Kidney capillary endothelial cell (primary cell): ENCODE results near the gene FARP2.

ENCODE experiments used
- DNase-seq: peaks from one replicate; pipeline ENCODE4 v3.0.0-alpha.2; 2018; ENCODE audit warnings: low spot score

The FARP2 gene

GRCh38 chr2:241490825-241491506 is 134.9 kb downstream of the FARP2 start:
- no peak for DNase-seq

- no peak for DNase-seq
Observed at GRCh38 chr2:241491549-241492173, 135.6 kb downstream of the FARP2 start.

GRCh38 chr2:241492174-241492565 is 136.1 kb downstream of the FARP2 start:
- DNase-seq, result no peak

- DNase-seq, result no peak
Observed at GRCh38 chr2:241493092-241493491, 137.0 kb downstream of the FARP2 start.

- no peak for DNase-seq
Observed at GRCh38 chr2:241494311-241494908, 138.3 kb downstream of the FARP2 start.

GRCh38 chr2:241495172-241496002 is 139.3 kb downstream of the FARP2 start:
- no peak for DNase-seq

- DNase-seq, result no peak
Observed at GRCh38 chr2:241496003-241496707, 140.1 kb downstream of the FARP2 start.

GRCh38 chr2:241496904-241497877 is 141.1 kb downstream of the FARP2 start:
- no peak for DNase-seq

- no peak for DNase-seq
Observed at GRCh38 chr2:241498115-241499070, 142.3 kb downstream of the FARP2 start.

GRCh38 chr2:241499146-241499965 is 143.3 kb downstream of the FARP2 start:
- no peak for DNase-seq

GRCh38 chr2:241500016-241500415 is 143.9 kb downstream of the FARP2 start:
- no peak for DNase-seq

GRCh38 chr2:241500431-241500975 is 144.4 kb downstream of the FARP2 start:
- DNase-seq, result no peak

GRCh38 chr2:241501099-241501541 is 145.0 kb downstream of the FARP2 start:
- DNase-seq, result no peak

- DNase-seq, result no peak
Observed at GRCh38 chr2:241501551-241501950, 145.5 kb downstream of the FARP2 start.

GRCh38 chr2:241502281-241502680 is 146.2 kb downstream of the FARP2 start:
- DNase-seq, result no peak

GRCh38 chr2:241503776-241504392 is 147.8 kb downstream of the FARP2 start:
- DNase-seq, result no peak

- no peak for DNase-seq
Observed at GRCh38 chr2:241505086-241505780, 149.1 kb downstream of the FARP2 start.
